ENCODE measurements around the gene CASZ1. TPM values are rescaled to one million over a fixed set of nuclear protein-coding genes. Genes with fewer than 3 reads are reported as not detected.

Gene CASZ1
- total RNA-seq, 1 donor from 2014 or later, result 11.8 TPM

- no peak overlapping the region for H3K4me3 ChIP-seq (ENCODE audit: low read depth, low read length)
- TF ChIP-seq, protein P1, sequence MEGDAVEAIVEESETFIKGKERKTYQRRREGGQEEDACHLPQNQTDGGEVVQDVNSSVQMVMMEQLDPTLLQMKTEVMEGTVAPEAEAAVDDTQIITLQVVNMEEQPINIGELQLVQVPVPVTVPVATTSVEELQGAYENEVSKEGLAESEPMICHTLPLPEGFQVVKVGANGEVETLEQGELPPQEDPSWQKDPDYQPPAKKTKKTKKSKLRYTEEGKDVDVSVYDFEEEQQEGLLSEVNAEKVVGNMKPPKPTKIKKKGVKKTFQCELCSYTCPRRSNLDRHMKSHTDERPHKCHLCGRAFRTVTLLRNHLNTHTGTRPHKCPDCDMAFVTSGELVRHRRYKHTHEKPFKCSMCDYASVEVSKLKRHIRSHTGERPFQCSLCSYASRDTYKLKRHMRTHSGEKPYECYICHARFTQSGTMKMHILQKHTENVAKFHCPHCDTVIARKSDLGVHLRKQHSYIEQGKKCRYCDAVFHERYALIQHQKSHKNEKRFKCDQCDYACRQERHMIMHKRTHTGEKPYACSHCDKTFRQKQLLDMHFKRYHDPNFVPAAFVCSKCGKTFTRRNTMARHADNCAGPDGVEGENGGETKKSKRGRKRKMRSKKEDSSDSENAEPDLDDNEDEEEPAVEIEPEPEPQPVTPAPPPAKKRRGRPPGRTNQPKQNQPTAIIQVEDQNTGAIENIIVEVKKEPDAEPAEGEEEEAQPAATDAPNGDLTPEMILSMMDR (conservative IDR thresholded peaks at IDR 0.05; ENCODE audit: low read depth, low read length), result no peak
- no peak for DNase-seq (ENCODE audit: low read depth)
Measured at GRCh38 chr1:10685808-10686403, 110.5 kb downstream of the CASZ1 start.

DNA sequence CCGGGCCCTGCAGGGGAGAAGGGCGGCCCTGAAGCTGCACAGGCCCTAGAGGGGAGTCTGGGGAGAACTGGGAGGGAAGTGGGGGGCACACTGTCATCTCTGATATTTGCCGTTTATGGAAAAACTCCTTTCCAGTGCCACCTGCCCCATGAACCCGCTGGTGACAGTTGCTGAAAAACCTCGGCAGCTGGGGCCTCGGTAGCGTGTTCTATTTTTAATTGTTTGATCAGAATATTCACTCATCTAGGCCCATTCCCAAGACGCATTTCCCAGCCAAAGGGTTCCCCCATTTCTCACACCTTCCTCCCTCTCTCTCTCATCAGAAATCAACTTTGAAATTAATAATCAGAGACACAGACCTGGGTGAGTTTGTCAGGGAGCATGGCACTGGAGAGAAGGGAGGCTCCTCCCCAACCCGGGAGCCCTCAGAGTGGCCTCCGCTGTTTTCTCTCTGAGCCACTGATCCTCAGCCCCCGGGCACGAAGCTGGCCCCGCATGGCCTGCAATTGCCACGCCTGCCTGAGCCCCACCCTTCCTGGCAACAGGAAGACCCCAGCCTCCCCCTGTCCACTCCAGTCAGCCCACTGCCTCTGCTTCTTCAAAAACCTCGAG, 111.1 kb downstream of the CASZ1 start:
- no peak overlapping the region for H3K4me3 ChIP-seq (ENCODE audit: low read depth, low read length)
- TF ChIP-seq, protein P1 (conservative IDR thresholded peaks at IDR 0.05; ENCODE audit: low read depth, low read length), result no peak
- DNase-seq (ENCODE audit: low read depth), result no peak

GRCh38 chr1:10684221-10684620, 112.2 kb downstream of the CASZ1 start:
- TF ChIP-seq, protein P1 (conservative IDR thresholded peaks at IDR 0.05; ENCODE audit: low read depth, low read length), result no peak
- H3K4me3 ChIP-seq (ENCODE audit: low read depth, low read length), result no peak overlapping the region
- no peak for DNase-seq (ENCODE audit: low read depth)

GRCh38 chr1:10682449-10683309, 113.8 kb downstream of the CASZ1 start:
- no peak for DNase-seq (ENCODE audit: low read depth)
- TF ChIP-seq, protein P1 (conservative IDR thresholded peaks at IDR 0.05; ENCODE audit: low read depth, low read length), result no peak
- no peak overlapping the region for H3K4me3 ChIP-seq (ENCODE audit: low read depth, low read length)

DNA sequence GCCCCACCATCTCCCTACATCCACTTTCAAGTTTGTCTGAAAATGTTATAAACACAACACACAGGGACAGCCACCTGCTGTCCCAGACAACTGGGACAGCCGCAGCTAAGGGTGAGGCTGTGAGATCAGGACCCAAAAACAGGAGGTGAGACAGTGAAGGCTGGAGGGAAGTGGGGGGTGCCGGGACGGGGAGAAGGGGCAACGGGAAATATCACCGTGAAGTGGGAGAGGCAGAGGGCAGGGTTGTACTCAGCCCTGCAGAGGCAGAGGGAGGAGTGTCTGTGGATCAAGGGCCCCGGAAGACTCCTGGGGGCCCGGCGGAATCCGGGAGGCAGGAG, 114.4 kb downstream of the CASZ1 start:
- no peak overlapping the region for H3K4me3 ChIP-seq (ENCODE audit: low read depth, low read length)
- TF ChIP-seq, protein P1 (conservative IDR thresholded peaks at IDR 0.05; ENCODE audit: low read depth, low read length), result no peak

DNA sequence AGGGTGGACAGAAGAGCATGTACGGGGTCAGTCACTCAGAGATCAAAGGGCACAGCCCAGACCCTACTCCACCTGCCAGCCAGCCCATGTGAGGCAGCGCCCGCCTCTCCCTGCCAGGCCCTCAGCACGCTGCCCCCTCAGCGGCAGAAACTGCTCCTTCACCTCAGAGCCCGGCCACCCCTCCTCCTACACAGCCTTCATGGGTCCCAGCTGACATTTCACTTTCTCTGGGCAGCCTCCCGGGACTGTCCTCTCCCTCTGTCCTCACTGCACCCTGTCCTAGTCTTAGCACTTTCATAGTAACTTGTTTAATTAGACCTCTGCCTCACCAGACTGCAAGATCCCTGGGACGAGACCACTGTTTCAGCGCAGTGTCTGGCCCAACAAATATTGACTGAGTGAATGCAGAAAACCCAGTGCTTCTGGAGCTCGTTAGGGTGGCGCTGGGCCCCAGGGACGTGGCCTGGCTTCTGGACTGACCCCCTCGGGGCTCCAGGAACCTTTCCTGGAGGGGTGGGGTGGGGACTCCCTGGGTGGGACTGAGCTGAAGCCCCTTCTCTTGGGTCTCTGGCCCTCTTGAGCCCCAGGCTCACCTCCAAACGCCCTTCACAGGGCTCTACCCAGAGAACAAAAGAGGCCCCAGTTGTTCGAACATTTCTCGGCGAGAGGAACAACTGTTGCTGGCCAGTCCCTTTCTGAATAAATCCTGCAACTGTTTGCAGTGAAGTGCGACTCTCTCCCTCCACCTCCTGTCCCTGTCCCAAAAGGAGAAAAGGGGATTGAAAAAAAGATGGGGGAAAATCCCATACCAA, 114.9 kb downstream of the CASZ1 start:
- TF ChIP-seq, protein P1 (conservative IDR thresholded peaks at IDR 0.05; ENCODE audit: low read depth, low read length), result no peak
- no peak overlapping the region for H3K4me3 ChIP-seq (ENCODE audit: low read depth, low read length)
- DNase-seq (ENCODE audit: low read depth), result no peak

More for the DNA sequence above, 114.4 kb downstream of the CASZ1 start:
- no peak for DNase-seq (ENCODE audit: low read depth)

Measured in epithelial cell of proximal tubule (primary cell).